ENCODE results near the gene SIAE. TPM values are rescaled to one million over a fixed set of nuclear protein-coding genes. Genes with fewer than 3 reads are reported as not detected.

Gene SIAE
- 9.2 and 14.1 TPM in 2 replicates for total RNA-seq (2014; rRNA removed; shearing (Covaris generic); ENCODE audit: low replicate concordance)

DNA sequence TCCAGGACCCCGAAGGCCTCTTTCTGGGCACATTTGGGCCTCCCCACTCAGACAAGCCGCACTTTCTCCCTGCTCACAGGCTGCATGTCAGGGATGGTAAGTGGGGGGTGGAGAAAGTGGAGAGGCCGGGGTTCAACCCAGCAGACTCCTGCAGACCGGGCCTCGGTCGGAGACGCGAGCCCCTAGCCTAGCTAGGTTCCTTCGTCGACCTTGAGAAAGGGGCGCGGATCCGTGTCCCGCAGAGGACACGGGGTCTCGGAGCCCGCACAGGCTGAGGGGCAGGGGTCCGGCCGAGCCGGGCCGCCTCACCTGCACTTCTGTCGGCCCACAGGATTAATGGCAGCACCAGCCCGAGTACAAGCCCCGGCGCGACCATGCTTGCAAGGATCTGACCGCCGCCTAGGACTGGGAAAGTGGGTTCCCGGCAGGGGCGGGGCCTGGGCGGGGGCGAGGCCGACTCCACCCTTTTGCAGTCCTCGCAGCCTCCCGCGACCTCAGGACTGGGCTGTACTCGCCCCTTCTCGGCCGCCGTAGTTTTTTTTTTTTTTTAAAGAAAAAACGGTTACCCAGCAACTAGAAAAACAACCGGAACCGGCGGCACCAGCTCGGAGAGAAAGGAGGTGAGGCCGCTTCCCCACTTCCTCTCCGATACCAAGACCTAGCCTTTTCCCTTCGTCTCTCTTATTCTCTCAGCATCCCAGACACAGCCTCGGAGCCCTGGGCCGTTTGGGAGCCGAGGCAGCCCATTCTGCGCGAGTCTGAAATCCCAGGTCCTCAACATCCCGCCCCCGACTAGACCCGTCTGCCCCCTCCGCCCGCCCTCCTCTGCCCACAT lies at the start of gene SIAE, which contains the start of gene SPA17:
Gene SIAE, minus strand, starts transcription at position 407 of the 835 bp plus-strand sequence. Its CDS starts 31 bp downstream, at position 376.
Gene SPA17, plus strand, starts transcription at position 572 of the 835 bp plus-strand sequence. CDS start 1,361 bp downstream, outside the sequence.
- DNase-seq (ENCODE audit: low read depth) = peak; percentile 96
- in situ Hi-C loops (cut with HindIII; ENCODE audit: low pct_unique_long_range_greater_than_20kb, low sequenced_read_pairs) = no loop called here

DNA sequence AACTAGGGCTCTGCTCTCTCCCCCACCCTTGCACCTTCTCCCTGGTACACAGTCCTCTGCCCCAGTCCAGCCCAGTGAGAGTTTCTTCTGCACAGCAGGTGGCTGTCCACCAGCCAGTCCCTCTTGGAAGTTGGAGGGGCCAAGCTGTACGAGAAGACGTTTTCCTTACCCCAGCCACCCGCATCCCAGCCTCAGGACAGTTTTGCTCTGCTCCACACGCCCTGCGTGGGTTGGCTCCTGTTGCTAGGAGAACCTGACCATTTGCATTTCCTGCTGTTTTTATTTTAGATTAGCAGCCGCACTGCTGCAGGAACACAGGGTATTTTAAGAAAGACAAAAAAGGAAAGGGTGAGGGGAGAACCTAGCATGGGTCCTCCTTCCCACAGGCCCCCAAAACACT lies 48.6 kb upstream of the SIAE start:
- in situ Hi-C loops (cut with HindIII; ENCODE audit: low pct_unique_long_range_greater_than_20kb, low sequenced_read_pairs) = no loop called here
- DNase-seq (ENCODE audit: low read depth) = no peak

DNA sequence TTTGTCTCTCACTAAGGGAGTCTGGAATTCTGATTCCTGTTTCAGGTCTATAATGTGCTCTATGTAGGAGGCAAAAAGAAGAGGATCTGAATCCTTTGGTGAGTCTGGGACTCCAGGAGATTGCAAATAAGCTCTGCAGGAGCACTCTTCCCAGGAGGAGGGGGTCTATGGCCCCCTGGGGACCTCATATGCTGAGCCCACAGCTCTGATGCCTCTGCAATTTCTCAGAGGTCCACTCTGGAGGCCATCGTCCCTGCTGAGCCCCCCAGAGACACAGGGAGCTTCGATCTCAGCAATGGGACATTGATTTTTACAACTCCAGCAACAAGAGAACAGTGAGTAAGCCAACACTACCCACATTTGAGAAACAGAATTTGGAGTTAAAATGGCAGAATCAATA lies 46.0 kb upstream of the SIAE start:
- in situ Hi-C loops (cut with HindIII; ENCODE audit: low pct_unique_long_range_greater_than_20kb, low sequenced_read_pairs) = no loop called here
- no peak for DNase-seq (ENCODE audit: low read depth)

- in situ Hi-C loops (cut with HindIII; ENCODE audit: low pct_unique_long_range_greater_than_20kb, low sequenced_read_pairs) = no loop called here
- DNase-seq (ENCODE audit: low read depth) = no peak
Observed at GRCh38 chr11:124718801-124719200, 45.3 kb upstream of the SIAE start.

DNA sequence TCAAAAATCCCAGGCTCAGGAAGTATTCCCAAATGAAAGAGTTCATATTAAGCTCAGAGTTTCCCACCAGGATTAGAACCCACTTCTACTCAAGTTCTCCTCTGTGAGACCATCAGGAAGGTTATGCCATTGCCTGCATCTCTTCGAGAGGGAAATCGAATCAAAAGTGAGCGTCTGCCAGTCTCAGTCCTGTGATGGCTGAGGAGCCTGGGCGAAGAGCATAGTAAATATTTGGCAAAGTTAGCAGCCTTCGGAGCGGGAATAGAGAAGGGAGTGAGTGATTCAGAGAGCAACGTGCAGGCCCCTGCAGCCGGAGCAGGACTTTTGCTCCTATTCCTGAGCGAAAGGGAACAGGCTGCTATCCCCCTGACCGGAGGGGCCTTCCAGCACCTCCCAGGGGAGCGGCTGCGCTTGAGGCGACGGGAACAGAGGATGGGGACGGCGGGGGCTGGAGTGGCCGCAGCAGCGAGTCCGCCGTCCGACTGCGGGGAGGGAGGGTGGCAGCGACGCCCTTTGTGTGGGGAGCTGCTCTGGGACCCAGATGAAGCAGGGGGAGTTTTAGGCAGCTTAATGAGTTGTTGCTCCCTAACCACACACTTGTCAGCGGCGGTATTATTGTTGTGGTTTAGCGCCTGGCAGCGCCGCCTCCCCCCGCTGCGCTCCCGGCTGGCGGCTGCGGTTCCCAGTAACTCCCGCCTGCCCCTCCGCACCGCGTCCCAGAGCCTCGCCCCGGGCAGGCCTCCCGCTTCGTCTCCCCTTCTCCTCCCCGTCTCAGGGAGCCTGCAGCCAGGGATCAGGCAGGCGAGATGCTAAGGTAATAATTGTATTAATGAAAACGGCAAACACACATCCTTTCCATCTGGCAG lies 44.5 kb upstream of the SIAE start:
- in situ Hi-C loops (cut with HindIII; ENCODE audit: low pct_unique_long_range_greater_than_20kb, low sequenced_read_pairs) = no loop called here
- DNase-seq (ENCODE audit: low read depth) = no peak

GRCh38 chr11:124717421-124717785 lies 43.9 kb upstream of the SIAE start:
- DNase-seq (ENCODE audit: low read depth) = no peak
- in situ Hi-C loops (cut with HindIII; ENCODE audit: low pct_unique_long_range_greater_than_20kb, low sequenced_read_pairs) = no loop called here

GRCh38 chr11:124716591-124716990 lies 43.1 kb upstream of the SIAE start:
- in situ Hi-C loops (cut with HindIII; ENCODE audit: low pct_unique_long_range_greater_than_20kb, low sequenced_read_pairs) = no loop called here
- DNase-seq (ENCODE audit: low read depth) = no peak

GRCh38 chr11:124712392-124712791 lies 38.9 kb upstream of the SIAE start:
- in situ Hi-C loops (cut with HindIII; ENCODE audit: low pct_unique_long_range_greater_than_20kb, low sequenced_read_pairs) = no loop called here
- no peak for DNase-seq (ENCODE audit: low read depth)

GRCh38 chr11:124707829-124708228 lies 34.3 kb upstream of the SIAE start:
- DNase-seq (ENCODE audit: low read depth) = no peak
- in situ Hi-C loops (cut with HindIII; ENCODE audit: low pct_unique_long_range_greater_than_20kb, low sequenced_read_pairs) = no loop called here

- in situ Hi-C loops (cut with HindIII; ENCODE audit: low pct_unique_long_range_greater_than_20kb, low sequenced_read_pairs) = no loop called here
Observed at GRCh38 chr11:124700028-124700427, 26.5 kb upstream of the SIAE start.

DNA sequence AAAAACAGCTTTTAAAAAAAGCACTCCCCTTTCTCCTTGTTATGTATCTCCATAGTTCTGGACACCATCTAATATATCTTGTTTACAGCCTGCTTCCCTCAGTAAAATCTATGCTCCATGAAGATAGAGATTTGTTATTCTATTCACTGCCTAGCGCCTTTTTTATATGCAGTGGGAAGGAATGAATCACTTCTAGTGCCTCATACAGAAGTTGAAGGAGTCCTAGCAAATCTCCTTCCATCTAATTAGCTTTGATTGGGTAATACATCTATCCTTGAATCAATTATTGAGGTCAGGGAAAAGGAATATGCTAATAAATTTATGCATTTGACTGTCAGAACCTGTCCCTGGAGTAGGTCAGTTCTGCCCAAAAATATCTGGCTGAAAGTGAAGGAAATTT lies 26.0 kb upstream of the SIAE start:
- DNase-seq (ENCODE audit: low read depth) = no peak
- in situ Hi-C loops (cut with HindIII; ENCODE audit: low pct_unique_long_range_greater_than_20kb, low sequenced_read_pairs) = no loop called here

More at GRCh38 chr11:124700028-124700427, 26.5 kb upstream of the SIAE start:
- DNase-seq (ENCODE audit: low read depth) = no peak

DNA sequence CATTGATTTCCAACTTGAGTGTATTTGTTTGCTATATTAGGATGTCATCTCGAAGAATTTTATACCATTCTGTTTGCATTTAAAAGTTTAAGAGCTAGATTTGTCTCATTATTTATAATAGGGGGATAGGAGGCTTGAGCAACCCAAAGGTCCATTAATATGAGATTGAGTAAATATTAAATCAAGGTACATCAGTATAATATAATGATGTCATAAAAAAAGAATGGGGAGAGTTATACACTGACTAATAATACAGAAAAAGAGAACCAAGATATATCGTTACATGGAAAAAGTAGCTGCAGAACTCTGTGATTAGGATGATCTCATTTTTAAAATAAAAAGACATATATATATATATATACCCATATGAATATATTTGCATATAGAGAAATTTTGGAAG lies 19.6 kb upstream of the SIAE start:
- in situ Hi-C loops (cut with HindIII; ENCODE audit: low pct_unique_long_range_greater_than_20kb, low sequenced_read_pairs) = no loop called here
- DNase-seq (ENCODE audit: low read depth) = no peak

GRCh38 chr11:124682443-124682842 lies 8.9 kb upstream of the SIAE start:
- in situ Hi-C loops (cut with HindIII; ENCODE audit: low pct_unique_long_range_greater_than_20kb, low sequenced_read_pairs) = no loop called here
- DNase-seq (ENCODE audit: low read depth) = no peak

GRCh38 chr11:124681421-124681820 lies 7.9 kb upstream of the SIAE start:
- DNase-seq (ENCODE audit: low read depth) = no peak
- in situ Hi-C loops (cut with HindIII; ENCODE audit: low pct_unique_long_range_greater_than_20kb, low sequenced_read_pairs) = no loop called here

GRCh38 chr11:124678416-124678815 lies 4.9 kb upstream of the SIAE start:
- DNase-seq (ENCODE audit: low read depth) = no peak
- in situ Hi-C loops (cut with HindIII; ENCODE audit: low pct_unique_long_range_greater_than_20kb, low sequenced_read_pairs) = no loop called here

DNA sequence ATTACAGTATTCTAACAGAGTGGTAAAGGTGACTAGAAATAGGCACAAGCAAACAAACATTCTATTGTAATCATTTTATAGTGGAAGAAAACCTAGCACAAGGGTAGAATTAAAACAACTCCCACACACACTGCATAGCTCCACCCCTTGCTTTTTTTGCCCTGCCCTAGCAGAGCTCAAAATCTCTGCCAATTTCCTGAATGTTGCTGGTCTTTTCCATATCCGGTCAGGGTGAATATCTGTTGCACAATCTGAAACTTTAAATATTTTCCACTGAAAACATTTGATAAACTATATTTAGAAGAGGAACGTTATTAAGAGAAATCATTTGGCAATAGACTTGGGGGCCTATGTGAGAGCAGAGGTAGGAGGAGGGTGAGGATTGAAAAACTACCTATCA lies 2.8 kb upstream of the SIAE start:
- no peak for DNase-seq (ENCODE audit: low read depth)
- in situ Hi-C loops (cut with HindIII; ENCODE audit: low pct_unique_long_range_greater_than_20kb, low sequenced_read_pairs) = no loop called here

DNA sequence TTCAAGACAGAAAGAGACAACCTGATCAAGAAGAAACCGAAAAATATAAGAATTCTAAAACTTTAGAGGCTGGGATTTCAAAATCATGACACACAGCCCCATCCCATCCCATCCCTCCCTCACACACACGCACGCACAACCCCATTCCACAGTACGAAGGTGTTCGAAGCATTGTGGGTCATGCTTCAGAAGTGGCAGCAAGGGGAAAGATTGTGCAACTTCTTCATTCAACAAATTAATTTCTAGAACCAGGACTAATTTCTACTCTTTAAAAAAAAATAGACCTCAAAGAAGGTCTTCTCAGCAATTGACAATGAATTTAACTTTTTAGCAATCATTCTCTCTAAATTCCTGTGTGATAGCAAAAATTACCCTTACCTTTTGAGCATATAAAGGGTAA lies 1.0 kb upstream of the SIAE start:
- in situ Hi-C loops (cut with HindIII; ENCODE audit: low pct_unique_long_range_greater_than_20kb, low sequenced_read_pairs) = no loop called here
- DNase-seq (ENCODE audit: low read depth) = no peak

DNA sequence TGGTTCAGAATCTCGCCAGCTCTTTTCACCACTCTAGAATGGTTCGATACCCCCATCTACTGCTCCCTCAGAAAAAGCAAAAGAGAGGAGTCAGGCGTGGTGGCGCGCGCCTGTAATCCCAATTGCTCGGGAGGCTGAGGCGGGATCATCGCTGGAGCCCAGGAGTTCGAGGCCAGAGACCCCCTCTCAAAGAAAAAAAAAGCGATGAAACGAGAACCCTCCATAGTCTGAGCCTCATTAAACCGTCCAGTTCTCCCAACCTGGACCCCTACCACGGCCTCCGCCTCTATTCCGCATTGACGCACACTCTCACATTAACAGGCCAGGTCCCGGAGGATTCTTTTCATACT lies 604 bp upstream of the SIAE start:
- in situ Hi-C loops (cut with HindIII; ENCODE audit: low pct_unique_long_range_greater_than_20kb, low sequenced_read_pairs) = no loop called here
- DNase-seq (ENCODE audit: low read depth) = no peak

DNA sequence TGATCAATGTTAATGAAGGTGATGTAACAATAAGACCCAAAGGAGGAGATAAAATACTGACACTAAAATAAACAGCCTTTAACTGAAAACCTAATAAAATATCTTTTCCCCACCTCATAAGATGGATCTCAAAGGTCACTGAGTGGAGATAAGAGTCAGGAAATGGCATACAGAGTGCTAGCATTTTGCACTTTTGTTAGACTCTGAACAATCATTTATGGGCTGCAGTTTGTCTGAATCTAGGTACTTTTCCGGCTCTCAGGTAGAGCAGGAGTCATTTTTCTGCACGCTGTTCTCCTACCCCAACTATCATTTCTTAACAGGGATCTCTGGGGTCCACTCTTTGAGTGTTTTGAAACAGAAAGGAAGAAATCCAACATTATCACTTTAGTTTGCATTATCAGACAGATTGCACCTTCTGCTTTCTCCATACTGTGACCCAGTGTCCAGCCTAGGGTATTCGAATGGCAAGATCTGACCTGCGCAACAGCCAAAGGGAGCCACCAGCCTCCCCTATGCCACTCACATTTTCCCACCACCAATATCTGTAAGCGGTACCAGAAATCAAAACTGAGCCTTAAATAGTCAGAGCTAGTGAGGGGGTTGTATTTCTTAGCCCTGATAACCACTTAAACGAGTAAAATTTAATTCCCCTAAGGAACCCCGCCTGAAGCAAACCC lies 863 bp downstream of the SIAE start:
- in situ Hi-C loops (cut with HindIII; ENCODE audit: low pct_unique_long_range_greater_than_20kb, low sequenced_read_pairs) = no loop called here
- no peak for DNase-seq (ENCODE audit: low read depth)
